Measurements from ENCODE around the gene PROC. TPM values are rescaled to one million over a fixed set of nuclear protein-coding genes. Genes with fewer than 3 reads are reported as not detected.

Gene PROC
- total and polyA plus RNA-seq, 2 of the 4 experiments (the other 2 are of a cell fraction) = 0.07 TPM; not detected in 1

- H2AK9ac ChIP-seq (replicated peaks; ENCODE audit: low read depth, low read length, poor library complexity) = peak overlapping the region; percentile 1
- no peak overlapping the region for H3K4me3 ChIP-seq (ENCODE audit: insufficient read depth, low read depth, low read length)
- H2BK5ac ChIP-seq (ENCODE audit: low read depth, low read length, poor library complexity, severe bottlenecking) = peak overlapping the region; percentile 67
- H4K20me1 ChIP-seq (ENCODE audit: insufficient read depth, low read length) = no peaks in the 10 kb centered on the region
- peak; percentile 66 for TF ChIP-seq CEBPB (IDR thresholded peaks at IDR 0.05; ENCODE audit: low read depth, low read length)
- no peak for TF ChIP-seq RCOR1 (IDR thresholded peaks at IDR 0.05; ENCODE audit: insufficient replicate concordance, low read length)
- no peaks in the 10 kb centered on the region for H3K9me3 ChIP-seq (ENCODE audit: control insufficient read depth, insufficient read depth, low read length)
- DNase-seq = no peak
- no TSS peak for BruUV-seq (replicated peaks)
- peak overlapping the region; percentile 80 for H2AK5ac ChIP-seq (ENCODE audit: low read depth, low read length)
- peak overlapping the region; percentile 16; the same call in 1 of the 2 replicates for H3K23ac ChIP-seq (ENCODE audit: low read depth, low read length)
- peak overlapping the region; percentile 34 for H3K14ac ChIP-seq (replicated peaks; ENCODE audit: low read depth, low read length)
- peak overlapping the region; percentile 8 for H2AFZ ChIP-seq (replicated peaks; ENCODE audit: low read length, poor library complexity)
- no peaks in the 10 kb centered on the region for H3K36me3 ChIP-seq (ENCODE audit: control insufficient read depth, insufficient read depth, low read length)
- no peak overlapping the region for H3K9ac ChIP-seq (ENCODE audit: low read depth, low read length)
- ChIA-PET POLR2A (ENCODE audit: unreplicated experiment) (no interaction called here), CTCF (interaction anchor here (0.7 to 1.6 kb wide), 2 partner anchors 44 to 68 kb away, joined by 3 read pairs; no protein-coding TSS in a partner anchor)
- H2BK15ac ChIP-seq (ENCODE audit: low read depth, low read length) = peak overlapping the region; percentile 94; the same call in 1 of the 3 replicates
- ATAC-seq (ENCODE audit: low read depth) = no peak
- 87% methylated on average over 5 of the region's 12 CpGs; no CpG with 5 or more reads in 1 of the 2 experiments for WGBS, 2 experiments (ENCODE audit: extremely low coverage in 2 of 2, insufficient read length in 1 of 2)
- peak overlapping the region; percentile 25; the same call in 1 of the 2 replicates for H3K56ac ChIP-seq (ENCODE audit: extremely low read depth, insufficient read depth, low read length)
- dilution Hi-C loops (cut with HindIII; ENCODE audit: low sequenced_read_pairs, unreplicated experiment) (no loop called here), intact Hi-C loops (cut with micrococcal nuclease) (no loop called here), in situ Hi-C loops (cut with MboI; ENCODE audit: low sequenced_read_pairs) (no loop called here)
- peak overlapping the region; percentile 26; the same call in 1 of the 2 replicates for H4K5ac ChIP-seq (ENCODE audit: low read depth, low read length)
- peak overlapping the region; percentile 68; the same call in 1 of the 2 replicates for H3K18ac ChIP-seq (ENCODE audit: low read depth, low read length)
- peaks cover 30% of the 10 kb centered on the region for H3K9me1 ChIP-seq (ENCODE audit: insufficient read depth, low read length)
- peaks cover 0 to 10% of the 10 kb centered on the region in 2 experiments; a peak in 1 of 4 replicates for H3K79me1 ChIP-seq (ENCODE audit: low read depth in 1 of 2, low read length in 2 of 2)
- H2BK20ac ChIP-seq (ENCODE audit: low read depth, low read length) = peak overlapping the region; percentile 86
- peak overlapping the region; percentile 36; the same call in 1 of the 2 replicates for H3K4me2 ChIP-seq (ENCODE audit: low read depth, low read length)
- H3K27me3 ChIP-seq (ENCODE audit: control insufficient read depth, insufficient read depth, low read length) = no peaks in the 10 kb centered on the region
- H3K4ac ChIP-seq (ENCODE audit: low read depth, low read length) = peak overlapping the region; percentile 80
- peak overlapping the region; percentile 46; the same call in 1 of the 2 replicates for H3K27ac ChIP-seq (ENCODE audit: insufficient read depth, low read length)
- H4K91ac ChIP-seq (ENCODE audit: insufficient read depth, low read depth, low read length) = peak overlapping the region; percentile 54
- H4K8ac ChIP-seq (ENCODE audit: low read depth in 2 of 2, low read length in 2 of 2) = peak overlapping the region in 1 of 2 experiments; percentile 44; a peak in 2 of 4 replicates
- H3K4me1 ChIP-seq (ENCODE audit: control insufficient read depth, insufficient read depth, low read length) = peaks cover 22% of the 10 kb centered on the region
- peak overlapping the region; percentile 90 for H2BK120ac ChIP-seq (ENCODE audit: low read depth, low read length)
These were observed 6.4 kb upstream of the PROC start for GRCh38 chr2:127411653-127412369.

All from IMR-90 (cell line).